A673 (cell line): ENCODE results near the gene TIA1. TPM values are rescaled to one million over a fixed set of nuclear protein-coding genes. Genes with fewer than 3 reads are reported as not detected.

Source experiments
- BruUV-seq: library from RNA; stranded (reverse); fragments of 400-500 nt; replicated peaks from 2 replicates; lab custom pipeline; 2021; lab: Mats Ljungman, UMichigan
- CTCF ChIA-PET: fragments of 300-600 bp; sonication (Branson Sonifier 250); formaldehyde crosslinking; loops from one replicate; lab custom pipeline; 2022; ENCODE audit warnings: antibody characterized with exemption; lab: Charles Lee
- POLR2A ChIA-PET: fragments of 300-600 bp; sonication (Branson Sonifier 250); formaldehyde crosslinking; loops from one replicate; lab custom pipeline; 2022; ENCODE audit warnings: antibody characterized with exemption; ENCODE audit not compliant: low non-redundant PET; lab: Charles Lee
- DNase-seq: peaks from one replicate; pipeline ENCODE4 v3.0.0-alpha.2; 2015; ENCODE audit warnings: low spot score
- H3K27ac ChIP-seq: fragments of 200-600 bp; sonication (generic); 2 replicates; pipeline ENCODE4 v1.5.1; 2016; ENCODE audit warnings: mixed run types, low read depth, mild to moderate bottlenecking, mixed read lengths, antibody characterized with exemption, low read length; ENCODE audit not compliant: poor library complexity, severe bottlenecking
- H3K27me3 ChIP-seq: fragments of 200-600 bp; sonication (generic); replicated peaks from 2 replicates; pipeline ENCODE4 v1.6.1; 2017; ENCODE audit warnings: mixed run types, low read depth, mild to moderate bottlenecking, mixed read lengths, antibody characterized with exemption, low read length; ENCODE audit not compliant: insufficient read depth, poor library complexity
- H3K36me3 ChIP-seq: fragments of 200-600 bp; sonication (generic); 2 replicates; pipeline ENCODE4 v1.6.1; 2016; ENCODE audit warnings: mixed run types, mild to moderate bottlenecking, mixed read lengths, antibody characterized with exemption, low read length; ENCODE audit not compliant: insufficient read depth, poor library complexity, severe bottlenecking
- H3K4me1 ChIP-seq: fragments of 200-600 bp; sonication (generic); 2 replicates; pipeline ENCODE4 v1.6.1; 2017; ENCODE audit warnings: mixed run types, mild to moderate bottlenecking, mixed read lengths, antibody characterized with exemption, low read length; ENCODE audit not compliant: insufficient read depth, poor library complexity, severe bottlenecking
- H3K4me3 ChIP-seq: fragments of 200-600 bp; sonication (generic); 2 replicates; pipeline ENCODE4 v1.5.1; 2016; ENCODE audit warnings: low read depth, mixed run types, mild to moderate bottlenecking, mixed read lengths, low read length; ENCODE audit not compliant: poor library complexity, severe bottlenecking
- H3K9me3 ChIP-seq: fragments of 200-600 bp; sonication (generic); 2 replicates; pipeline ENCODE4 v1.6.1; 2016; ENCODE audit warnings: mixed run types, low read depth, mild to moderate bottlenecking, mixed read lengths, antibody characterized with exemption, low read length; ENCODE audit not compliant: poor library complexity, severe bottlenecking
- EZH2 ChIP-seq: fragments of 200-600 bp; sonication (generic); IDR thresholded peaks from 2 replicates; pipeline ENCODE4 v1.6.1; 2017; ENCODE audit warnings: borderline replicate concordance, low read depth, mild to moderate bottlenecking, mixed read lengths, antibody characterized with exemption, low read length; ENCODE audit not compliant: poor library complexity, severe bottlenecking
- intact Hi-C: fragments of 100-400 bp; cut with micrococcal nuclease; formaldehyde crosslinking; loops from one replicate; pipeline ENCODE4 v1.10.0; 2022; ENCODE audit not compliant: unreplicated experiment
- total RNA-seq: library from RNA; stranded (reverse); gene quantifications from 2 replicates; pipeline ENCODE4 v1.2.3, GENCODE V29; 2021
- TF ChIP-seq, protein P1 (sequence below): fragments of 300-800, 200-600 bp; sonication (generic); conservative IDR thresholded peaks from 2 replicates; pipeline ENCODE4 v1.5.1; 2017; ENCODE audit warnings: low read depth, mild to moderate bottlenecking, antibody characterized with exemption, low read length, moderate library complexity, mixed read lengths

Gene TIA1
- total RNA-seq, 1 experiment from 2014 or later = 197 TPM

DNA sequence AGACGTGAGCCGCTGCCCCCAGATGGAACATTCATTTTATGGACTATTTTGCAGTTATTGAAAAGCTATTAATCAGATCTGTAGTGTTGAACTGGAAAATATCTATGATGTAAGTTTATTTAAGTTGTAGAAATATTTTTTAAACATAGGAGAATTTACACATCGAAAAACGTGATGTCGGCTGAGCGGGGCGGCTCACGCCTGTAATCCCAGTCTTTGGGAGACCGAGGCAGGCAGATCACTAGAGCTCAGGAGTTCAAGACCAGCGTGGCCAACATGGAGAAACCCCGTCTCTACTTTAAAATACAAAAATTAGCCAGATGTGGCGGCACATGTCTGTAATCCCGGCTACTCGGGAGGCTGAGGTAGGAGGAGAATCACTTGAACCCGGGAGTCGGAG lies 2.0 kb upstream of the TIA1 start:
- no peaks in the 10 kb centered on the region for H3K4me1 ChIP-seq
- intact Hi-C loops = no loop called here
- ChIA-PET CTCF (no interaction called here), POLR2A (no interaction called here)
- no peak for DNase-seq
- BruUV-seq = no TSS peak
- H3K36me3 ChIP-seq = no peaks in the 10 kb centered on the region
- H3K4me3 ChIP-seq = no peak overlapping the region
- no peaks in the 10 kb centered on the region for H3K9me3 ChIP-seq
- H3K27ac ChIP-seq = no peak overlapping the region
- TF ChIP-seq, protein P1, sequence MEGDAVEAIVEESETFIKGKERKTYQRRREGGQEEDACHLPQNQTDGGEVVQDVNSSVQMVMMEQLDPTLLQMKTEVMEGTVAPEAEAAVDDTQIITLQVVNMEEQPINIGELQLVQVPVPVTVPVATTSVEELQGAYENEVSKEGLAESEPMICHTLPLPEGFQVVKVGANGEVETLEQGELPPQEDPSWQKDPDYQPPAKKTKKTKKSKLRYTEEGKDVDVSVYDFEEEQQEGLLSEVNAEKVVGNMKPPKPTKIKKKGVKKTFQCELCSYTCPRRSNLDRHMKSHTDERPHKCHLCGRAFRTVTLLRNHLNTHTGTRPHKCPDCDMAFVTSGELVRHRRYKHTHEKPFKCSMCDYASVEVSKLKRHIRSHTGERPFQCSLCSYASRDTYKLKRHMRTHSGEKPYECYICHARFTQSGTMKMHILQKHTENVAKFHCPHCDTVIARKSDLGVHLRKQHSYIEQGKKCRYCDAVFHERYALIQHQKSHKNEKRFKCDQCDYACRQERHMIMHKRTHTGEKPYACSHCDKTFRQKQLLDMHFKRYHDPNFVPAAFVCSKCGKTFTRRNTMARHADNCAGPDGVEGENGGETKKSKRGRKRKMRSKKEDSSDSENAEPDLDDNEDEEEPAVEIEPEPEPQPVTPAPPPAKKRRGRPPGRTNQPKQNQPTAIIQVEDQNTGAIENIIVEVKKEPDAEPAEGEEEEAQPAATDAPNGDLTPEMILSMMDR = no peak
- no peak for TF ChIP-seq EZH2
- H3K27me3 ChIP-seq = no peaks in the 10 kb centered on the region

DNA sequence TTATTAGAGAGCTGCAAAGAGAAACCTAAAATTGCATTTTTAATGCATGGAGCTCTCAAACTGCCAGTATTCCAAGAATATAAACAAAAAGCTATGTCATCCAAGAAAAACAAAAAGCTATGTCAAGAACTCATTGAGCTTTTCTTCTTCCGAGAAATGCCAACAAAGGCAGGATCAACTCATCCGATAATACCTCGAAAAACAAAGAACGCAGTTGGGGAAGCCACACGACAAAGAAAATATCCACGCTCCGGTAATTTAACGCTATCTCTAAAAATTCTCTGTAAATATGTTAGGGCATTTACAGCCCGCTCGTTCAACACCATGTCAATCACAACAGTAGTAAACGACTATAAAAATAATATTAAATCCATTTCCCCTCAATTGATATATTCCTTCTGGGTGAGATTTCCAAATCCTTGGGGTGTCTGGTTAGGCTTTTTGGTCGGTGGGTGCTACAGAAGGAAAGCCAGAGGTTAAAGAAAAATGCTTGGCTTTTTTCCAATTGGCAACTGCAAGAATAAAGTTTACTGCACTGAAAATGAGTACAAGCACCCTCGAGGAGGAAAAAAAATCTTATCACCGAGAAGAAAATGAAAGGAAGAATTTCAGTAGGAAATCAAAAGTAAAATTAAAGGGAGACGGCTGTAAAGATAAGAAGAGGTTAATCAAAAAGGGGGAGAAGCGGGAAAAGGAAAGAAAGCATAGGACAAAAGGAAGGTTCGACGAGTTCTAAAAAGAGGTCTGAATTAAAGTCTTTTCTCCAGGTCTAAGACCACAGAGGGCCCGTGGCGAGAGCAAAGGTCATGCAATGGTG lies 856 bp downstream of the TIA1 start:
- H3K36me3 ChIP-seq = no peaks in the 10 kb centered on the region
- ChIA-PET CTCF (no interaction called here), POLR2A (no interaction called here)
- TF ChIP-seq, protein P1 = no peak
- no peak for TF ChIP-seq EZH2
- intact Hi-C loops = loop anchor here (5.0 kb wide), 1 partner anchor 335 kb away; no protein-coding TSS in a partner anchor
- DNase-seq = peak; percentile 43
- H3K4me1 ChIP-seq = peaks cover 10% of the 10 kb centered on the region
- peak overlapping the region; percentile 98 for H3K27ac ChIP-seq
- BruUV-seq = no TSS peak
- peak overlapping the region; percentile 80 for H3K4me3 ChIP-seq
- no peaks in the 10 kb centered on the region for H3K27me3 ChIP-seq
- no peaks in the 10 kb centered on the region for H3K9me3 ChIP-seq

DNA sequence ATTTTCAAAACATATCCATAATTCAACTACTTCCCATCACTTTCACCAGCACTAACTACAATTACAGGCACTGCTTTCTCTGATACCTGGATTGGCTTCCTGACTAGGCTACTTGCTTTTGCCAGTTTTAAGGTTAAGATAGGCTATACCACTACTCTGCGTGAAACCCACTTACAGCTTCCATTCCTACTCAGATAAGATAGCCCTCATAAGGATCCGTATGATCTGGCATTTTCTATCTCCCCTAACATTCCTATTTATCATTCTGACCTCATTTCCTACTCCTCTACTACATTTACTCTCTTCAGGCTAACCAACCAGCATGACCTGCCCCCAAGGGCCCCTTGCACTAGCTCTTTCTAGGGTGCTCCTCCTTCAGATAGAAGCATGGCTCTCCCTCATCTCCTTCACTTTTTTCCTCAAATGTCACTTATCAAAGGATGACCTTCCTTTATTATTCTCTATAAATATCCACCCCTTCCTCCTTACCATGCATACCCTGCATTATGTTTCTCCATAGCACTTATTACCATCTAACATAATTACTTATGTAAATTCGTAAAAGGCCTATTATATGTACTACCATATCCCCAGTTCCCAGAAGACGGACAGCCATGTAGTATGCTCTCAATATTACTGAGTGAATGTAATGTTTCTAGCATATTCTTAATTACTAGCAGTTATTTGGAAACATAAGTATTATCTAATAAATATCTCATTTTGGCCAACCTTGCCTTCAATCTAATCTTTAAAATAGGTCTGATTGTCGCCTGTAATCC lies 4.4 kb downstream of the TIA1 start:
- Histone ChIP-seq H3K4me1 (peaks cover 17% of the 10 kb centered on the region), H3K27me3 (no peaks in the 10 kb centered on the region), H3K27ac (no peak overlapping the region), H3K4me3 (no peak overlapping the region), H3K9me3 (no peaks in the 10 kb centered on the region), H3K36me3 (peaks cover 19% of the 10 kb centered on the region)
- ChIA-PET POLR2A (no interaction called here), CTCF (no interaction called here)
- intact Hi-C loops = no loop called here
- TF ChIP-seq, protein P1 = no peak
- TF ChIP-seq EZH2 = no peak
- DNase-seq = no peak
- BruUV-seq = no TSS peak
